Activated CD4-positive, alpha-beta memory T cell treated with anti-CD3 and anti-CD28 coated beads, Interleukin-2, amount 10 ng/mL, durations not matched to agents 7 days and 5 days (primary cell): ENCODE data around the gene LIPJ. TPM values are rescaled to one million over a fixed set of nuclear protein-coding genes. Genes with fewer than 3 reads are reported as not detected.

Experiments used
- CTCF ChIA-PET: fragments of 350-600 bp; sonication (Branson Sonifier 250); formaldehyde crosslinking; loops from one replicate; lab custom pipeline; 2021; ENCODE audit warnings: antibody characterized with exemption, inconsistent platforms; lab: Charles Lee
- POLR2A ChIA-PET: fragments of 350-600 bp; sonication (Branson Sonifier 250); formaldehyde crosslinking; loops from one replicate; lab custom pipeline; 2021; ENCODE audit warnings: antibody characterized with exemption; lab: Charles Lee
- DNase-seq: peaks from one replicate; pipeline ENCODE4 v3.0.0-alpha.2; 2020
- H3K27ac Mint-ChIP-seq: one replicate; pipeline ENCODE4 v1.8.0; 2021; ENCODE audit warnings: mild to moderate bottlenecking, mixed read lengths
- H3K27me3 Mint-ChIP-seq: one replicate; pipeline ENCODE4 v1.8.0; 2021; ENCODE audit warnings: mixed read lengths
- H3K36me3 Mint-ChIP-seq: one replicate; pipeline ENCODE4 v1.8.0; 2021; ENCODE audit warnings: low read depth, mixed read lengths
- H3K4me1 Mint-ChIP-seq: one replicate; pipeline ENCODE4 v1.8.0; 2021; ENCODE audit warnings: mixed read lengths
- H3K4me3 Mint-ChIP-seq: one replicate; pipeline ENCODE4 v1.8.0; 2021; ENCODE audit warnings: mild to moderate bottlenecking, mixed read lengths
- H3K9me3 Mint-ChIP-seq: one replicate; pipeline ENCODE4 v1.8.0; 2021; ENCODE audit warnings: mixed read lengths
- total RNA-seq, 2 experiments: library from RNA; stranded (reverse); gene quantifications; one replicate each; pipeline ENCODE4 v1.2.3, GENCODE V29; 2021

Gene LIPJ
- total RNA-seq, 2 experiments from 2014 or later = not detected

GRCh38 chr10:88557256-88557655 is 29.3 kb upstream of the LIPJ start:
- Mint-ChIP-seq H3K9me3 (no peaks in the 10 kb centered on the region), H3K4me1 (peaks cover 4% of the 10 kb centered on the region), H3K4me3 (no peak overlapping the region), H3K27me3 (peaks cover under 1% of the 10 kb centered on the region), H3K36me3 (no peaks in the 10 kb centered on the region), H3K27ac (no peak overlapping the region)
- DNase-seq = no peak
- POLR2A ChIA-PET = no interaction called here
- CTCF ChIA-PET = interaction anchor here (2.7 kb wide), 1 partner anchor 25 kb away, joined by 9 read pairs; the partner anchor contains the start of gene RNLS

DNA sequence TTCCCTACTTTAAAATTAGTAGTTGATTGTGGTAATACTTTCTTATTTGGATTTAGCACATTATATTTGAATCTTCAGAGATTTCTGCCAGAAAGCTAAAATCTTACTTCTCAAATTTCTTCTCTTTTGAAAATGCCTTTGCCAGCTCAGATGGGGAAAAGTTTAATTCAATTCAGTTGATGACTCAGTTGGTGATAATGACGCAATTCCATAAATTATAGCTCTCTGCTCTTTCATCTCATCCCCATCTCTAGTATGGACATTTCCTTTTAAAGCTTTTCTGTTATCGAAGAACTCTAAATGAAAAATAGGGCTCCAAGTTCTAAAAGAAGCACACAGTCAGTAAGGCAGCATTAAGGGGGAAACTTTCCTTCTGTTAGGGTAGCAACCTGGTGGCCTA is 28.9 kb upstream of the LIPJ start:
- no peak for DNase-seq
- H3K36me3 Mint-ChIP-seq = no peaks in the 10 kb centered on the region
- peaks cover 4% of the 10 kb centered on the region for H3K4me1 Mint-ChIP-seq
- ChIA-PET CTCF (interaction anchor here (2.7 kb wide), 1 partner anchor 25 kb away, joined by 9 read pairs; the partner anchor contains the start of gene RNLS), POLR2A (no interaction called here)
- H3K27ac Mint-ChIP-seq = no peak overlapping the region
- no peaks in the 10 kb centered on the region for H3K9me3 Mint-ChIP-seq
- peaks cover 2% of the 10 kb centered on the region for H3K27me3 Mint-ChIP-seq
- no peak overlapping the region for H3K4me3 Mint-ChIP-seq

DNA sequence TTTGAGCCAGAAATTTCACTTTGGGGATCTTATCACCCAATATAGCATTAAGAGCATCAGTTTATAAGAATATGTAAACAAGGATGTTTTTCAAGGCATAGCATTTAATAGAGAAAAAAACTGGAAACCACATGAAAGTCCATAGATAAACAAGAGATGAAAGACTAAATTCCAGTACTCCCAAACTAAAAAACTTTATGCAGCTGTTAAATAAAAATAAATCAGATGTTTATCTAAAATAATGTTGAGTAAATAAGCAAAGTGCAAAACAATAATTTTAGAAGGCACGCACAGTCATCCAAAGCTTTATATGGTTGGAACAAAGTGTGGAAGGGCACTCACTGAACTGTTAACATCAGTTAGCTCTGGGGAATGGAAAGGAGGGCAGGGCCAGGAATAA is 24.4 kb upstream of the LIPJ start:
- Mint-ChIP-seq H3K9me3 (no peaks in the 10 kb centered on the region), H3K27me3 (peaks cover 7% of the 10 kb centered on the region), H3K36me3 (no peaks in the 10 kb centered on the region), H3K4me3 (no peak overlapping the region), H3K4me1 (peaks cover 2% of the 10 kb centered on the region), H3K27ac (no peak overlapping the region)
- DNase-seq = no peak
- ChIA-PET CTCF (interaction anchor here (0.9 to 2.3 kb wide), 3 partner anchors 11 to 232 kb away, joined by 3 to 9 read pairs (median 3); partner anchors contain the start of gene RNLS), POLR2A (interaction anchor here (1.4 kb wide), 1 partner anchor 21 kb away, joined by 3 read pairs; the partner anchor contains the start of gene RNLS)

DNA sequence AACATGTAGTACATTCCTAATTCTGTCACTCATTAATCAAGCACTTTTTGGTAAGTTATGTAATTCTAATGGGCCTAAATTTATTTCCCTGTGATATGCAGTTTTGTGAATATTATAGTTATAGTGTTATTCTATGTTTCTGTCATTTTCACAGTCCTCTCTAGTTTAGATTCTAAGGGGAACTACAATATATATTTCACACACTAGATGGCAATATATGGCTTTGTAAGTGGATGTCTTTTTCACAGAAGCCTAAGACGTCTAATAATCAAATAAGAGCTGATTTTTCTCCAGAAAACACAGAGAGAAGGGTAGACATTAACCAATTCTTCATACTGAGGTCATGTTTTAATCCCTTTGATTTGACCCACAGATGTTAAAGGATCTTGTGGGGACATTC is 21.5 kb upstream of the LIPJ start:
- Mint-ChIP-seq H3K27ac (no peak overlapping the region), H3K4me1 (no peaks in the 10 kb centered on the region), H3K36me3 (no peaks in the 10 kb centered on the region), H3K27me3 (peaks cover 7% of the 10 kb centered on the region), H3K9me3 (no peaks in the 10 kb centered on the region), H3K4me3 (no peak overlapping the region)
- ChIA-PET POLR2A (no interaction called here), CTCF (interaction anchor here (0.6 to 6.4 kb wide), 8 partner anchors 11 to 702 kb away, joined by 3 to 41 read pairs (median 3); partner anchors contain the start of genes KLLN, PTEN and RNLS)
- DNase-seq = no peak

DNA sequence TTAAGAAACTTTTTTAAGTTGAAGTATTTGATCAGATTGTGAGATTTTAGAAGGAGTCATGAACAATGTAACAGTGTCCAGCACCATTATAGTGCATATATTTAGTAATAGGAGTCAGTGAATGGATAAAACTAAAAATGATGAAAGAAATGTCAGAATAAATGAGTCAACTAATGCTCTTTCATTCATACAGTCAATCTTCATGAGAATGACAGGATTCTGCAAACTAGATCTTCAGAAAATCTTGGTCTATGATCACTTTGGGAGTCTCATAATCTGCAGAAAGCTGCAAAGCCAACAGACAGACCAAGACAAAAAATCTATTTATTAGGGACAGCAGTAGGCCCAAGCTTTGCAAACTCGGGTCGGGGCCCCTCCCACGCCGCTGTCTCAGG is 4.2 kb upstream of the LIPJ start:
- ChIA-PET POLR2A (interaction anchor here (0.7 to 1.6 kb wide), 9 partner anchors 9 to 721 kb away, joined by 3 to 15 read pairs (median 3); partner anchors contain the start of genes FAS, KLLN and PTEN), CTCF (interaction anchor here (0.7 to 2.8 kb wide), 25 partner anchors 10 to 785 kb away, joined by 3 to 41 read pairs (median 4); partner anchors contain the start of gene ATAD1)
- Mint-ChIP-seq H3K4me3 (peak overlapping the region; percentile 80), H3K36me3 (no peaks in the 10 kb centered on the region), H3K4me1 (peaks cover 11% of the 10 kb centered on the region), H3K27me3 (peaks cover 11% of the 10 kb centered on the region), H3K9me3 (no peaks in the 10 kb centered on the region), H3K27ac (no peak overlapping the region)
- no peak for DNase-seq

DNA sequence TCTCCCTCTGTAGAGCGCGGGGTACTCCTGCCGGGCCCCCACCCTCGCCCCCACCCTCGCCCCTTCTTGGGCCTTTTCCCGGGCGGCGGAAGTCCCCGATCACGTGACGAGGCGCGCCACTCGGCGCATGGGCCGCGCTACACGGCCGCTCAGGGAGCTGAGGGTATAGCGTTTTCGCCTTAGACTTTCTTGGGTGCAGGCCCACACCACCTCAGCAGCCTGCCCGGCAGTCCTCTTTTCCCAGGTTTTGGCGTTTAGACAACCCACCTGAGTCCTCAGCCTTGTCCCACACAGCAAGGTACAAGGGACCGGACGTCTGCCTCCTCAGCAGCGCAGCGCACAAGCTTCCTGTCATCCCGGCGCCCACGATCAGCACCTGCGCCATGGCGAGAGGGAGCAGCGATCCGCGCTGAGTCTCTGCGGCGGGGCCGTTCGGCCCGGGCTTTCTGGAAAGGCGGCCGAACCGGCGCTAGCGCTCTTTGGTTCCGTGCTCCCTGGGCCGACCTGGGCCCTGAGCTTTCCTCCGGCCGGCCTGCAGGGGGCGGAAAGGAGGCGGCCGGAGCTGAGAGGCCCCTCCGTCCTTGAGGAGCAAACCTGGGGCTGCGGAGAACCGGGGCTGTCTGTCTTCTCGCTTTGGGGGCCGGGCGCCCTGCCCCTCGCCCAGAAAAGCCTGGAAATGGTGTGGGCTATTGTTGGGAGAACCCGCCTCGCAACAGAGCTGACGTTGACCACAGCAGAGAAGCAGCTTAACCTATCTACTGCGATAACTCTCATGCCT is 3.6 kb upstream of the LIPJ start, which contains the start of gene RNLS:
RNLS (minus strand) TSS at position 513 of the 778 bp plus-strand sequence.
- peak; percentile 70 for DNase-seq
- Mint-ChIP-seq H3K27me3 (peaks cover 11% of the 10 kb centered on the region), H3K4me1 (peaks cover 11% of the 10 kb centered on the region), H3K36me3 (no peaks in the 10 kb centered on the region), H3K9me3 (no peaks in the 10 kb centered on the region), H3K4me3 (peak within 1 kb of the TSS; percentile 80), H3K27ac (peak within 1 kb of the TSS; percentile 76)
- CTCF ChIA-PET = interaction anchor here (0.7 to 2.8 kb wide), 29 partner anchors 10 to 786 kb away, joined by 3 to 41 read pairs (median 4); partner anchors contain the start of gene ATAD1
- POLR2A ChIA-PET = interaction anchor here (0.7 to 1.6 kb wide), 10 partner anchors 9 to 722 kb away, joined by 3 to 15 read pairs (median 3); partner anchors contain the start of genes FAS, KLLN and PTEN

GRCh38 chr10:88583584-88583957 is 3.0 kb upstream of the LIPJ start:
- ChIA-PET POLR2A (interaction anchor here (1.0 to 1.6 kb wide), 8 partner anchors 8 to 721 kb away, joined by 3 to 15 read pairs (median 3); partner anchors contain the start of genes KLLN and PTEN), CTCF (interaction anchor here (0.7 to 2.8 kb wide), 24 partner anchors 9 to 786 kb away, joined by 3 to 41 read pairs (median 4); no protein-coding TSS in a partner anchor)
- H3K9me3 Mint-ChIP-seq = no peaks in the 10 kb centered on the region
- peak overlapping the region; percentile 76 for H3K27ac Mint-ChIP-seq
- H3K4me3 Mint-ChIP-seq = peak overlapping the region; percentile 80
- H3K4me1 Mint-ChIP-seq = peaks cover 11% of the 10 kb centered on the region
- H3K27me3 Mint-ChIP-seq = peaks cover 11% of the 10 kb centered on the region
- H3K36me3 Mint-ChIP-seq = no peaks in the 10 kb centered on the region
- DNase-seq = no peak

- Mint-ChIP-seq H3K27ac (no peak overlapping the region), H3K4me1 (no peaks in the 10 kb centered on the region), H3K27me3 (peaks cover 5% of the 10 kb centered on the region), H3K36me3 (no peaks in the 10 kb centered on the region), H3K4me3 (no peak overlapping the region), H3K9me3 (no peaks in the 10 kb centered on the region)
- POLR2A ChIA-PET = interaction anchor here (1.1 kb wide), 1 partner anchor 9 kb away, joined by 3 read pairs; the partner anchor contains the start of gene RNLS
- DNase-seq = no peak
- CTCF ChIA-PET = interaction anchor here (2.3 kb wide), 1 partner anchor 9 kb away, joined by 11 read pairs; the partner anchor contains the start of gene RNLS
These were observed 5.8 kb downstream of the LIPJ start for GRCh38 chr10:88592381-88592780.

GRCh38 chr10:88592906-88593305 is 6.3 kb downstream of the LIPJ start:
- no peaks in the 10 kb centered on the region for H3K36me3 Mint-ChIP-seq
- H3K27me3 Mint-ChIP-seq = peaks cover 5% of the 10 kb centered on the region
- no peaks in the 10 kb centered on the region for H3K4me1 Mint-ChIP-seq
- ChIA-PET POLR2A (no interaction called here), CTCF (interaction anchor here (2.3 kb wide), 1 partner anchor 10 kb away, joined by 11 read pairs; the partner anchor contains the start of gene RNLS)
- no peak for DNase-seq
- no peaks in the 10 kb centered on the region for H3K9me3 Mint-ChIP-seq
- no peak overlapping the region for H3K4me3 Mint-ChIP-seq
- H3K27ac Mint-ChIP-seq = no peak overlapping the region

DNA sequence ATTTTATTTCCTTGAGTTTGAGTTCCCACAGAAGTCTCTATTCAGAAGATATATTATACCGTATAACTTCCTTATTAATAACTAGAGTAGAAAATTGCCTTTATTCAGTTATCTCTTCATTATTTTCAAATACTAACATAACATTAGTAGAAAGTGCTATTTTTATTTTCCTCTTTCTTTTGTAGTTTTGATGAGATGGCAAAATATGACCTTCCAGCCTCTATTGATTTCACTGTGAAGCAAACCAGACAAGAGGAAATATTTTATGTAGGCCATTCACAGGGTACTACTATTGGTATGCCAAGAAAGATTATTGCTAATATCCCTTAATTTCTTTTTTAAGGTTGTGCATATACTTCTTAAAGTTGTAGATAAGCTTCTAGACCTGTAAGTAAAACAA is 7.9 kb downstream of the LIPJ start:
- no peaks in the 10 kb centered on the region for H3K9me3 Mint-ChIP-seq
- H3K4me3 Mint-ChIP-seq = no peak overlapping the region
- DNase-seq = no peak
- no peaks in the 10 kb centered on the region for H3K36me3 Mint-ChIP-seq
- CTCF ChIA-PET = interaction anchor here (1.3 kb wide), 1 partner anchor 12 kb away, joined by 5 read pairs; the partner anchor contains the start of gene RNLS
- POLR2A ChIA-PET = no interaction called here
- H3K4me1 Mint-ChIP-seq = no peaks in the 10 kb centered on the region
- H3K27me3 Mint-ChIP-seq = peaks cover 5% of the 10 kb centered on the region
- no peak overlapping the region for H3K27ac Mint-ChIP-seq

GRCh38 chr10:88598055-88598454 is 11.5 kb downstream of the LIPJ start:
- Mint-ChIP-seq H3K4me3 (no peak overlapping the region), H3K4me1 (no peaks in the 10 kb centered on the region), H3K9me3 (no peaks in the 10 kb centered on the region), H3K27ac (no peak overlapping the region), H3K36me3 (no peaks in the 10 kb centered on the region), H3K27me3 (peaks cover 2% of the 10 kb centered on the region)
- ChIA-PET POLR2A (interaction anchor here (1.9 kb wide), 1 partner anchor 15 kb away, joined by 5 read pairs; the partner anchor contains the start of gene RNLS), CTCF (no interaction called here)
- no peak for DNase-seq

GRCh38 chr10:88608052-88608732 is 21.6 kb downstream of the LIPJ start:
- Mint-ChIP-seq H3K36me3 (no peaks in the 10 kb centered on the region), H3K27ac (no peak overlapping the region), H3K4me3 (no peak overlapping the region), H3K9me3 (no peaks in the 10 kb centered on the region), H3K4me1 (no peaks in the 10 kb centered on the region), H3K27me3 (peaks cover 10% of the 10 kb centered on the region)
- ChIA-PET POLR2A (no interaction called here), CTCF (no interaction called here)
- DNase-seq = no peak
